SKM-1 treated with dmso at 0.1 percent for 144 hours (cell line): ENCODE data around the gene CCDC183.
"Not testable (repeated sequence)": the region's sequence is repeated elsewhere in the genome, so short reads cannot be mapped to it uniquely, and the experiment has no call there.

Experiments
- DNase-seq: peaks from one replicate; lab custom pipeline; 2025; ENCODE audit not compliant: unreplicated experiment; lab: John Stamatoyannopoulos, UW

CCDC183 gene

GRCh38 chr9:136796238-136796774 lies at the start of gene CCDC183:
CCDC183 (plus strand) TSS chr9:136796338; CDS start chr9:136796398, 60 bp downstream.
- no peak for DNase-seq

- DNase-seq, result no peak
Measured at GRCh38 chr9:136746621-136747020, 49.5 kb upstream of the CCDC183 start.

GRCh38 chr9:136747161-136748060 lies 48.7 kb upstream of the CCDC183 start:
- DNase-seq, result no peak

- DNase-seq, result no peak
Measured at GRCh38 chr9:136748201-136748600, 47.9 kb upstream of the CCDC183 start, which contains the start of gene LCN6. LCN6 (minus strand) TSS chr9:136748525; CDS start chr9:136748483, 42 bp downstream.

- DNase-seq, result no peak
Measured at GRCh38 chr9:136748666-136749611, 47.2 kb upstream of the CCDC183 start.

GRCh38 chr9:136750526-136750925 lies 45.6 kb upstream of the CCDC183 start:
- no peak for DNase-seq

- DNase-seq, result no peak
Measured at GRCh38 chr9:136751244-136751643, 44.9 kb upstream of the CCDC183 start.

GRCh38 chr9:136751814-136752213 lies 44.3 kb upstream of the CCDC183 start:
- no peak for DNase-seq

GRCh38 chr9:136753371-136754058 lies 42.6 kb upstream of the CCDC183 start:
- no peak for DNase-seq

GRCh38 chr9:136754059-136754572 lies 42.0 kb upstream of the CCDC183 start:
- DNase-seq, result no peak

- DNase-seq, result no peak
Measured at GRCh38 chr9:136754626-136755301, 41.4 kb upstream of the CCDC183 start.

GRCh38 chr9:136755302-136756133 lies 40.6 kb upstream of the CCDC183 start:
- DNase-seq, result not testable (repeated sequence)

GRCh38 chr9:136756134-136756438 lies 40.1 kb upstream of the CCDC183 start:
- no peak for DNase-seq

- DNase-seq, result no peak
Measured at GRCh38 chr9:136756836-136757235, 39.3 kb upstream of the CCDC183 start.

GRCh38 chr9:136757328-136757727 lies 38.8 kb upstream of the CCDC183 start:
- no peak for DNase-seq

GRCh38 chr9:136757751-136758140 lies 38.4 kb upstream of the CCDC183 start:
- no peak for DNase-seq

- DNase-seq, result no peak
Measured at GRCh38 chr9:136759001-136759400, 37.1 kb upstream of the CCDC183 start.

- DNase-seq, result no peak
Measured at GRCh38 chr9:136759436-136760325, 36.5 kb upstream of the CCDC183 start.
